ENCODE results near the gene KLHL8. TPM values are rescaled to one million over a fixed set of nuclear protein-coding genes. Genes with fewer than 3 reads are reported as not detected.

The KLHL8 gene
- polyA plus RNA-seq, 1 donor (not counting 4 experiments of a cell fraction or from before 2014, with no cell fraction given): 6.7 TPM

GRCh38 chr4:87251106-87251505 is 30.7 kb upstream of the KLHL8 start:
- TF ChIP-seq EZH2 (IDR thresholded peaks at IDR 0.05; ENCODE audit: low read length) (no peak), CTCF (optimal IDR thresholded peaks at IDR 0.05 in 1 of 3, IDR thresholded peaks at IDR 0.05 in 1 of 3, conservative IDR thresholded peaks at IDR 0.05 in 1 of 3; ENCODE audit: extremely low read depth in 1 of 3, insufficient read depth in 2 of 3, low read length in 3 of 3) (no peak)
- Histone ChIP-seq H3K36me3 (ENCODE audit: control insufficient read depth in 2 of 2, extremely low read depth in 1 of 2, insufficient read depth in 2 of 2, low read length in 2 of 2) (no peaks in the 10 kb centered on the region), H3K4me2 (ENCODE audit: control insufficient read depth, extremely low read depth, insufficient read depth, low read depth, low read length) (no peak overlapping the region), H2AFZ (ENCODE audit: control insufficient read depth, low read length) (no peak overlapping the region), H3K9me3 (ENCODE audit: control insufficient read depth, low read depth, low read length) (no peaks in the 10 kb centered on the region), H3K27me3 (ENCODE audit: control insufficient read depth, extremely low read depth, insufficient read depth, low read length) (no peaks in the 10 kb centered on the region), H3K4me3 (ENCODE audit: control insufficient read depth in 2 of 3, extremely low read depth in 1 of 3, insufficient read depth in 2 of 3, low read depth in 1 of 3, low read length in 3 of 3) (no peak overlapping the region), H3K9me1 (ENCODE audit: control insufficient read depth, extremely low read depth, insufficient read depth, low read length) (no peaks in the 10 kb centered on the region), H3K79me2 (ENCODE audit: control insufficient read depth, insufficient read depth, low read length) (no peaks in the 10 kb centered on the region), H3K4me1 (ENCODE audit: control insufficient read depth, extremely low read depth, insufficient read depth, low read length) (no peaks in the 10 kb centered on the region), H3K9ac (ENCODE audit: control insufficient read depth, extremely low read depth, insufficient read depth, low read length) (no peak overlapping the region), H4K20me1 (ENCODE audit: control insufficient read depth, extremely low read depth, insufficient read depth, low read length) (no peaks in the 10 kb centered on the region), H3K27ac (ENCODE audit: control insufficient read depth, insufficient read depth, low read length) (no peak overlapping the region)
- dilution Hi-C loops (cut with MboI; ENCODE audit: extremely low pct_ligation_motif_present, low sequenced_read_pairs): no loop called here
- FAIRE-seq (no peak), DNase-seq (ENCODE audit: low read depth, low spot score) (no peak)

GRCh38 chr4:87250294-87250693 is 29.9 kb upstream of the KLHL8 start:
- no peak overlapping the region for H3K4me3 ChIP-seq (ENCODE audit: control insufficient read depth in 2 of 3, extremely low read depth in 1 of 3, insufficient read depth in 2 of 3, low read depth in 1 of 3, low read length in 3 of 3)
- TF ChIP-seq EZH2 (IDR thresholded peaks at IDR 0.05; ENCODE audit: low read length) (no peak), CTCF (optimal IDR thresholded peaks at IDR 0.05 in 1 of 3, IDR thresholded peaks at IDR 0.05 in 1 of 3, conservative IDR thresholded peaks at IDR 0.05 in 1 of 3; ENCODE audit: extremely low read depth in 1 of 3, insufficient read depth in 2 of 3, low read length in 3 of 3) (no peak)
- H3K4me2 ChIP-seq (ENCODE audit: control insufficient read depth, extremely low read depth, insufficient read depth, low read depth, low read length): no peak overlapping the region
- no peak overlapping the region for H2AFZ ChIP-seq (ENCODE audit: control insufficient read depth, low read length)
- no peaks in the 10 kb centered on the region for H3K9me3 ChIP-seq (ENCODE audit: control insufficient read depth, low read depth, low read length)
- H3K4me1 ChIP-seq (ENCODE audit: control insufficient read depth, extremely low read depth, insufficient read depth, low read length): no peaks in the 10 kb centered on the region
- FAIRE-seq (no peak), DNase-seq (ENCODE audit: low read depth, low spot score) (no peak)
- no peaks in the 10 kb centered on the region for H3K79me2 ChIP-seq (ENCODE audit: control insufficient read depth, insufficient read depth, low read length)
- H4K20me1 ChIP-seq (ENCODE audit: control insufficient read depth, extremely low read depth, insufficient read depth, low read length): no peaks in the 10 kb centered on the region
- dilution Hi-C loops (cut with MboI; ENCODE audit: extremely low pct_ligation_motif_present, low sequenced_read_pairs): no loop called here
- no peaks in the 10 kb centered on the region for H3K27me3 ChIP-seq (ENCODE audit: control insufficient read depth, extremely low read depth, insufficient read depth, low read length)
- H3K9me1 ChIP-seq (ENCODE audit: control insufficient read depth, extremely low read depth, insufficient read depth, low read length): no peaks in the 10 kb centered on the region
- no peak overlapping the region for H3K9ac ChIP-seq (ENCODE audit: control insufficient read depth, extremely low read depth, insufficient read depth, low read length)
- no peaks in the 10 kb centered on the region for H3K36me3 ChIP-seq (ENCODE audit: control insufficient read depth in 2 of 2, extremely low read depth in 1 of 2, insufficient read depth in 2 of 2, low read length in 2 of 2)
- H3K27ac ChIP-seq (ENCODE audit: control insufficient read depth, insufficient read depth, low read length): no peak overlapping the region

Data from keratinocyte (primary cell).